ENCODE data around the gene DRC7. TPM values are rescaled to one million over a fixed set of nuclear protein-coding genes. Genes with fewer than 3 reads are reported as not detected.
"Not testable (repeated sequence)": the region's sequence is repeated elsewhere in the genome, so short reads cannot be mapped to it uniquely, and the experiment has no call there.

DRC7 gene
- total and polyA plus RNA-seq, 7 donors = not detected

DNA sequence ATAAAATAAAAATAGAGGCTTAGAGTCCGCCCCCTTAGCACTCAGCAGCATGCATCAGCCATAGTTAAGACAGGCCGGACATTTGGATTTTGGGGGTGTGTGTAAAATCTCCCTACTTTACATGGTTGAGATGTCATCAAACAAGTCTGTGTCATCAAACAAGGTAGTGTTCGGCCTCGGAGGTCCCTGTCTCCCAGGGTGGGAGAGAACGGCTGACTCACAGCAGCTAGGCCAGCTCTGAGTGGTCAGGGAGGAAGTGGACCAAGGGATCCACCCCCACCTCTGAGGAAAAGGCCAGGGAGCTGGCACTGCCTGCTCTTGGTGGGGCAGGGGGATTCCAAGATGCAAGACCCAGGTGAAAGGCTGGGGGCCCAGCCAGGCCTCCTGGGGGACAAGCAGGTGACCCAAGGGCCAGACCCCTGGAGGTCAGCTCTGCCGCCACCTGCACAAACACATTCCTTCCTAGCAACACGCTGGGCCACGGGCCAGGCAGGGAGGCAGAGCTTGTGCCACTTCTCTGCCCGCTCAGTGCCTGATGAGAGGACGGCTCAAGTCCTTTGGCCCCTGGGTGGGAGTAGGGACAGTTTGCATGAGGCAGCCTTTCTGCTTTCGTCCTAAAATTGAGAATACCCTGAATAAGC lies 79.2 kb downstream of the DRC7 start:
- H3K27me3 ChIP-seq (ENCODE audit: insufficient read depth in 3 of 3, low read length in 2 of 3) = no peaks in the 10 kb centered on the region
- ATAC-seq (no peak), DNase-seq (peak in 1 of 2 donors; percentile 4)
- WGBS, 3 donors = 90 to 92% (median 90%) methylated on average over 11 of the region's 11 CpGs
- H3K4me3 ChIP-seq = no peak overlapping the region
- peaks cover 0 to 17% of the 10 kb centered on the region in 2 donors for H3K36me3 ChIP-seq (ENCODE audit: insufficient read depth in 1 of 2, low read depth in 1 of 2)
- TF ChIP-seq CTCF (IDR thresholded peaks at IDR 0.05) = no peak
- no peak overlapping the region for H3K27ac ChIP-seq
- no peaks in the 10 kb centered on the region for H3K9me3 ChIP-seq
- intact Hi-C loops (cut with DNase I) = no loop called here
- no peaks in the 10 kb centered on the region for H3K4me1 ChIP-seq

DNA sequence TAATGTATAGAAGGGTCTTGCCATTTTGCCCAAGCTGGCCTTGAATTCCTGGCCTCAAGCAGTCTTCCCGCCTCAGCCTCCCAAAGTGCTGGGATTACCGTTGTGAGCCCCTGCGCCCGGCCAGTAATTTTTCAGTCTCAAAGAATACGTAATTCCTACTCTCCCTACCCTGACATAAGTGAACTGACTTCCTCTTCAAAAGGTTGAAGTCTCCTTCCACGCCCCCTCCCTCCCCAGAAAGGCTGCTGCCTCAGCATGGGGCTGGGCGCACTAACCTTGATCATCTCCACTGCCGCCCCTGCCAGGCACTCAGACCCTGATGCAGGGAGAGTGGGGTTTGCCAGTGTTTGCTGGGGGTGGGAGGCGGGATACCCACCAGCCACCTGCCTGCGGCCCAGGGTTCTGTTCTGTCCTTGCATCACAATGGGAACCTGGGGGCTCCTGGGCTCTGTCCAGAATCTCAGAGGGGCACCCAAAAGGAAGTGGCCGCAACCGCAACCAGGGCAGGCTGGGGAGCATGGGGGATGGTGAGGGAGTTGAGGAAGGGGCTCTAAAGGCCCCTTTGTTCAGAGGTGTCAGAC lies 80.2 kb downstream of the DRC7 start:
- no peaks in the 10 kb centered on the region for H3K4me1 ChIP-seq
- 92 to 96% (median 93%) methylated on average over 12 of the region's 12 CpGs for WGBS, 3 donors
- H3K4me3 ChIP-seq = no peak overlapping the region
- H3K36me3 ChIP-seq (ENCODE audit: insufficient read depth in 1 of 2, low read depth in 1 of 2) = peaks cover 0 to 7% of the 10 kb centered on the region in 2 donors
- intact Hi-C loops (cut with DNase I) = loop anchor here (1.0 to 5.0 kb wide), 2 partner anchors 88 to 89 kb away; no protein-coding TSS in a partner anchor
- ATAC-seq (no peak), DNase-seq (peak in 1 of 2 donors; percentile 5)
- no peak overlapping the region for H3K27ac ChIP-seq
- no peak for TF ChIP-seq CTCF (IDR thresholded peaks at IDR 0.05)
- no peaks in the 10 kb centered on the region for H3K27me3 ChIP-seq (ENCODE audit: insufficient read depth in 3 of 3, low read length in 2 of 3)
- no peaks in the 10 kb centered on the region for H3K9me3 ChIP-seq

DNA sequence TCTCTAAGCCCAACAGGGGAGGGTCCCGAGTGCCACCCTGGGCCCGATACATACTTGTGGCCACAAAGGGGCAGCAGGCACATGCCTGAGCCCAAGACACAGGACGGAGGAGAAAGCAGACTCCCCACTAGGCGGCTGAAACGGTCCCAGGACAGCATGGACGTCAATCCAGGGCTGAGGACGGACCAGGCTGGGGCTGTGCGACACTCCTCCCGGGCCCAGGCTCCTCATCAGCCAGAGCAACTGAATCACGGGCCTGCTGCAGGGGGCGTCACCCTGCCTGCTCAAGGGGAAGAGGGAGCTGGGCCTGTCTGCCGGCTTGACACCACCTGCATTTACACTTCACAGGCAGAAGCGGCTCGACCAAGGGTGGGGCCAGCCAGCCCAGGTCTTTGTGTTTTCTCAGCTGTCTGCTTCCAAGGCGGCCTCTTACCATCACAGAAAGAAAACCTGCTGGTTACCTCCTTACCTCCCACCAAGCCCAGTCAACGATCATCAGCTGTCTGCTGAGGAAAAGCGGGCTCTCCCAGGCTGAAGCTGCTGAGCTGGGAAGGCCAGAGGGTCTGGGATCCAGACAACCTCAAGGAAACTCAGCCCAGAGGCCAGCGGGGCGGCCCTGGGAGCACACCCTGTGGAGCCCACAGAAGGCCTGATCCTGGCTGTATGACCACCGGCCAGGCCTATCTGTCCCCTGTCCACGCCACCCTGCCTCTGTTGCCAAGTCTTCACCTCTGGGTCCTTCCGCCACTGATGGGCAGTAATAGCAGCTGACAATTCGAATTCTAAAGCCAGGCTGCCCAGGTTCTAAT lies 81.3 kb downstream of the DRC7 start:
- TF ChIP-seq CTCF (IDR thresholded peaks at IDR 0.05) = peak; percentile 60
- H3K36me3 ChIP-seq (ENCODE audit: insufficient read depth in 1 of 2, low read depth in 1 of 2) = peaks cover 0 to 6% of the 10 kb centered on the region in 2 donors
- 50 to 61% (median 57%) methylated on average over 21 to 23 of the region's 23 CpGs for WGBS, 3 donors

DNA sequence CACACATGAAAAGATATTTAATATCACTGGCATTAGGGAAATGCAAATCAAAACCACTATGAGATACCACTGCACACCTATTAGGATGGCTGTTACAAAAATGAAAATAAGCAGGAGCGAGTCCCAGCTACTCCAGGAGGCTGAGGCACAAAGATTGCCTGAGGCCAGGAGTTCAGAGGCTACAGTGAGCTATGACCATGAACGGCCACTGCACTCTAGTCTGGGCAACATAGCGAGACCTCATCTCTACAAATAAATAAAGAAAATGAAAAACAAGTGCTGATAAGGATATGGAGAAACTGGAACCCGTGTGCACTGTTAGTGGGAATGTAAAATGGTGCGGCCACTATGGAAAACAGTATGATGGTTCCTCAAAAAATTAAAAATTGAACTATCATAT lies 84.1 kb downstream of the DRC7 start:
- H3K36me3 ChIP-seq (ENCODE audit: insufficient read depth in 1 of 2, low read depth in 1 of 2) = no peaks in the 10 kb centered on the region
- H3K9me3 ChIP-seq = no peaks in the 10 kb centered on the region
- intact Hi-C loops (cut with DNase I) = loop anchor here in 1 of 2 donors (5.0 kb wide), 1 partner anchor 84 kb away; no protein-coding TSS in a partner anchor
- H3K4me1 ChIP-seq = no peaks in the 10 kb centered on the region
- DNase-seq = no peak
- no peak overlapping the region for H3K27ac ChIP-seq
- no peaks in the 10 kb centered on the region for H3K27me3 ChIP-seq (ENCODE audit: insufficient read depth in 3 of 3, low read length in 2 of 3)
- ATAC-seq = no peak
- TF ChIP-seq CTCF (IDR thresholded peaks at IDR 0.05) = no peak
- H3K4me3 ChIP-seq = no peak overlapping the region
- WGBS, 3 donors = 90 to 92% (median 90%) methylated on average over 5 of the region's 5 CpGs

More for the DNA sequence above, 81.3 kb downstream of the DRC7 start:
- Histone ChIP-seq H3K4me1 (no peaks in the 10 kb centered on the region), H3K9me3 (no peaks in the 10 kb centered on the region), H3K27me3 (ENCODE audit: insufficient read depth in 3 of 3, low read length in 2 of 3) (no peaks in the 10 kb centered on the region), H3K27ac (no peak overlapping the region), H3K4me3 (no peak overlapping the region)
- DNase-seq = peak; percentile 67 to 85
- ATAC-seq = peak; percentile 92 to 99 (median 96)
- intact Hi-C loops (cut with DNase I) = loop anchor here (1.0 to 5.0 kb wide), 2 partner anchors 86 to 87 kb away; no protein-coding TSS in a partner anchor

DNA sequence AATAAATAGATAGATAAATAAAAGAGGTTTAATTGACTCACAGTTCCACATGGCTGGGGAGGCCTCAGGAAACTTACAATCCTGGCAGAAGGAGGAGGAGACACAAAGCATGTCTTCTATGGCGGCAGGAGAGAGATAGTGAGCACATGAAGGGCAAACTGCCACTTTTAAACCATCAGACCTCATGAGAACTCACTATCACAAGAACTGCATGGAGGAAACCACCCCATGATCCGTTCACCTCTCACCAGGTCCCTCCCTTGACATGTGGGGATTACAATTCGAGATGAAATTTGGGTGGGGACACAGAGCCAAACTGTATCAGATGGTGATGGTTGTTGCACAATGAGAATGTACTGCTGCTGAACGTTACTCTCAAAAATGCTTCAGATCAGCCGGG lies 85.2 kb downstream of the DRC7 start:
- not testable (repeated sequence) for H3K27me3 ChIP-seq (ENCODE audit: insufficient read depth in 3 of 3, low read length in 2 of 3); H3K4me1 ChIP-seq; H3K9me3 ChIP-seq; H3K27ac ChIP-seq; DNase-seq; ATAC-seq; H3K4me3 ChIP-seq; H3K36me3 ChIP-seq (ENCODE audit: insufficient read depth in 1 of 2, low read depth in 1 of 2)
- intact Hi-C loops (cut with DNase I) = loop anchor here in 1 of 2 donors (5.0 kb wide), 1 partner anchor 82 kb away; no protein-coding TSS in a partner anchor
- 81 to 89% (median 88%) methylated on average over 5 of the region's 5 CpGs for WGBS, 3 donors

Data from psoas muscle (tissue), 8 donors.